ENCODE measurements around the gene COL10A1. TPM values are rescaled to one million over a fixed set of nuclear protein-coding genes. Genes with fewer than 3 reads are reported as not detected.

The COL10A1 gene
- not detected for total RNA-seq

- ATAC-seq (no peak), DNase-seq (no peak)
- H3K9me3 Mint-ChIP-seq, result no peaks in the 10 kb centered on the region
- H3K4me1 Mint-ChIP-seq (ENCODE audit: low read depth), result peaks cover 4% of the 10 kb centered on the region
- no peak within 1 kb of the TSS for H3K4me3 Mint-ChIP-seq
- peaks cover 22% of the 10 kb centered on the region for H3K36me3 Mint-ChIP-seq (ENCODE audit: insufficient read depth)
- H3K27me3 Mint-ChIP-seq (ENCODE audit: low read depth), result no peaks in the 10 kb centered on the region
Observed at GRCh38 chr6:116126032-116126431, at the start of gene COL10A1. TSS of gene COL10A1 (minus strand) at chr6:116126132. CDS start at chr6:116125492, 640 bp downstream.

GRCh38 chr6:116175344-116175743, 49.4 kb upstream of the COL10A1 start:
- ATAC-seq (no peak), DNase-seq (no peak)
- Mint-ChIP-seq H3K4me3 (no peak overlapping the region), H3K4me1 (ENCODE audit: low read depth) (no peaks in the 10 kb centered on the region), H3K9me3 (peaks cover 10% of the 10 kb centered on the region), H3K27me3 (ENCODE audit: low read depth) (no peaks in the 10 kb centered on the region), H3K36me3 (ENCODE audit: insufficient read depth) (peaks cover 25% of the 10 kb centered on the region)

GRCh38 chr6:116173928-116174327, 48.0 kb upstream of the COL10A1 start:
- no peak overlapping the region for H3K4me3 Mint-ChIP-seq
- DNase-seq (no peak), ATAC-seq (no peak)
- H3K9me3 Mint-ChIP-seq, result peaks cover 14% of the 10 kb centered on the region
- no peaks in the 10 kb centered on the region for H3K27me3 Mint-ChIP-seq (ENCODE audit: low read depth)
- H3K4me1 Mint-ChIP-seq (ENCODE audit: low read depth), result no peaks in the 10 kb centered on the region
- peaks cover 34% of the 10 kb centered on the region for H3K36me3 Mint-ChIP-seq (ENCODE audit: insufficient read depth)

GRCh38 chr6:116170358-116171057, 44.6 kb upstream of the COL10A1 start:
- Mint-ChIP-seq H3K27me3 (ENCODE audit: low read depth) (no peaks in the 10 kb centered on the region), H3K4me3 (no peak overlapping the region), H3K36me3 (ENCODE audit: insufficient read depth) (peaks cover 43% of the 10 kb centered on the region), H3K9me3 (peaks cover 14% of the 10 kb centered on the region), H3K4me1 (ENCODE audit: low read depth) (no peaks in the 10 kb centered on the region)
- no peak for ATAC-seq
- DNase-seq, result no peak

- no peak for ATAC-seq
- H3K4me1 Mint-ChIP-seq (ENCODE audit: low read depth), result no peaks in the 10 kb centered on the region
- peaks cover 41% of the 10 kb centered on the region for H3K36me3 Mint-ChIP-seq (ENCODE audit: insufficient read depth)
- DNase-seq, result no peak
- peaks cover 9% of the 10 kb centered on the region for H3K9me3 Mint-ChIP-seq
- no peaks in the 10 kb centered on the region for H3K27me3 Mint-ChIP-seq (ENCODE audit: low read depth)
- H3K4me3 Mint-ChIP-seq, result no peak overlapping the region
Observed at GRCh38 chr6:116169880-116170279, 43.9 kb upstream of the COL10A1 start.

GRCh38 chr6:116168148-116168547, 42.2 kb upstream of the COL10A1 start:
- H3K4me1 Mint-ChIP-seq (ENCODE audit: low read depth), result no peaks in the 10 kb centered on the region
- H3K27me3 Mint-ChIP-seq (ENCODE audit: low read depth), result no peaks in the 10 kb centered on the region

GRCh38 chr6:116166369-116166768, 40.4 kb upstream of the COL10A1 start:
- no peak overlapping the region for H3K4me3 Mint-ChIP-seq
- peaks cover 21% of the 10 kb centered on the region for H3K9me3 Mint-ChIP-seq
- DNase-seq (no peak), ATAC-seq (no peak)
- no peaks in the 10 kb centered on the region for H3K27me3 Mint-ChIP-seq (ENCODE audit: low read depth)
- H3K36me3 Mint-ChIP-seq (ENCODE audit: insufficient read depth), result peaks cover 48% of the 10 kb centered on the region
- no peaks in the 10 kb centered on the region for H3K4me1 Mint-ChIP-seq (ENCODE audit: low read depth)

More at GRCh38 chr6:116168148-116168547, 42.2 kb upstream of the COL10A1 start:
- Mint-ChIP-seq H3K9me3 (peaks cover 20% of the 10 kb centered on the region), H3K36me3 (ENCODE audit: insufficient read depth) (peaks cover 41% of the 10 kb centered on the region), H3K4me3 (no peak overlapping the region)
- ATAC-seq (no peak), DNase-seq (no peak)

- peaks cover 47% of the 10 kb centered on the region for H3K36me3 Mint-ChIP-seq (ENCODE audit: insufficient read depth)
- peaks cover 21% of the 10 kb centered on the region for H3K9me3 Mint-ChIP-seq
- H3K4me3 Mint-ChIP-seq, result no peak overlapping the region
- ATAC-seq (no peak), DNase-seq (no peak)
- H3K27me3 Mint-ChIP-seq (ENCODE audit: low read depth), result no peaks in the 10 kb centered on the region
- no peaks in the 10 kb centered on the region for H3K4me1 Mint-ChIP-seq (ENCODE audit: low read depth)
Observed at GRCh38 chr6:116165596-116165995, 39.7 kb upstream of the COL10A1 start.

GRCh38 chr6:116159782-116160524, 34.0 kb upstream of the COL10A1 start:
- DNase-seq, result no peak
- no peaks in the 10 kb centered on the region for H3K27me3 Mint-ChIP-seq (ENCODE audit: low read depth)
- H3K9me3 Mint-ChIP-seq, result peaks cover 24% of the 10 kb centered on the region
- ATAC-seq, result no peak
- H3K4me1 Mint-ChIP-seq (ENCODE audit: low read depth), result peaks cover 2% of the 10 kb centered on the region
- no peak overlapping the region for H3K4me3 Mint-ChIP-seq
- peaks cover 43% of the 10 kb centered on the region for H3K36me3 Mint-ChIP-seq (ENCODE audit: insufficient read depth)

- Mint-ChIP-seq H3K4me3 (no peak overlapping the region), H3K36me3 (ENCODE audit: insufficient read depth) (peaks cover 38% of the 10 kb centered on the region), H3K9me3 (peaks cover 17% of the 10 kb centered on the region), H3K27me3 (ENCODE audit: low read depth) (no peaks in the 10 kb centered on the region), H3K4me1 (ENCODE audit: low read depth) (peaks cover 2% of the 10 kb centered on the region)
- DNase-seq (no peak), ATAC-seq (no peak)
Observed at GRCh38 chr6:116158641-116159040, 32.7 kb upstream of the COL10A1 start.

GRCh38 chr6:116157391-116157790, 31.5 kb upstream of the COL10A1 start:
- H3K4me1 Mint-ChIP-seq (ENCODE audit: low read depth), result peaks cover 2% of the 10 kb centered on the region
- H3K27me3 Mint-ChIP-seq (ENCODE audit: low read depth), result no peaks in the 10 kb centered on the region
- H3K4me3 Mint-ChIP-seq, result no peak overlapping the region
- no peak for ATAC-seq
- H3K36me3 Mint-ChIP-seq (ENCODE audit: insufficient read depth), result peaks cover 31% of the 10 kb centered on the region
- DNase-seq, result no peak
- H3K9me3 Mint-ChIP-seq, result peaks cover 11% of the 10 kb centered on the region

- no peaks in the 10 kb centered on the region for H3K27me3 Mint-ChIP-seq (ENCODE audit: low read depth)
- H3K36me3 Mint-ChIP-seq (ENCODE audit: insufficient read depth), result peaks cover 24% of the 10 kb centered on the region
- H3K4me3 Mint-ChIP-seq, result no peak overlapping the region
- peaks cover 11% of the 10 kb centered on the region for H3K9me3 Mint-ChIP-seq
- DNase-seq (no peak), ATAC-seq (no peak)
- peaks cover 2% of the 10 kb centered on the region for H3K4me1 Mint-ChIP-seq (ENCODE audit: low read depth)
Observed at GRCh38 chr6:116156405-116157326, 30.7 kb upstream of the COL10A1 start.

- no peak overlapping the region for H3K4me3 Mint-ChIP-seq
- DNase-seq (no peak), ATAC-seq (no peak)
- H3K27me3 Mint-ChIP-seq (ENCODE audit: low read depth), result no peaks in the 10 kb centered on the region
- H3K36me3 Mint-ChIP-seq (ENCODE audit: insufficient read depth), result peaks cover 20% of the 10 kb centered on the region
- H3K4me1 Mint-ChIP-seq (ENCODE audit: low read depth), result peaks cover 2% of the 10 kb centered on the region
- H3K9me3 Mint-ChIP-seq, result peaks cover 6% of the 10 kb centered on the region
Observed at GRCh38 chr6:116154887-116155286, 29.0 kb upstream of the COL10A1 start.

GRCh38 chr6:116152620-116153019, 26.7 kb upstream of the COL10A1 start:
- no peak for DNase-seq
- no peak for ATAC-seq
- Mint-ChIP-seq H3K4me3 (no peak overlapping the region), H3K36me3 (ENCODE audit: insufficient read depth) (peaks cover 10% of the 10 kb centered on the region), H3K9me3 (no peaks in the 10 kb centered on the region), H3K27me3 (ENCODE audit: low read depth) (no peaks in the 10 kb centered on the region), H3K4me1 (ENCODE audit: low read depth) (peaks cover 2% of the 10 kb centered on the region)
